22Rv1 (cell line): Measurements from ENCODE around the gene HMBS.

Experiments
- ZFX ChIP-seq: fragments of 450-650 bp; IDR thresholded peaks from 2 replicates; pipeline ENCODE4 v1.6.1; 2017; ENCODE audit warnings: antibody characterized with exemption, borderline replicate concordance
- TF ChIP-seq, protein P1 (sequence below): fragments of 450-650 bp; IDR thresholded peaks from 2 replicates; pipeline ENCODE4 v1.5.1; 2017; ENCODE audit warnings: mild to moderate bottlenecking

DNA sequence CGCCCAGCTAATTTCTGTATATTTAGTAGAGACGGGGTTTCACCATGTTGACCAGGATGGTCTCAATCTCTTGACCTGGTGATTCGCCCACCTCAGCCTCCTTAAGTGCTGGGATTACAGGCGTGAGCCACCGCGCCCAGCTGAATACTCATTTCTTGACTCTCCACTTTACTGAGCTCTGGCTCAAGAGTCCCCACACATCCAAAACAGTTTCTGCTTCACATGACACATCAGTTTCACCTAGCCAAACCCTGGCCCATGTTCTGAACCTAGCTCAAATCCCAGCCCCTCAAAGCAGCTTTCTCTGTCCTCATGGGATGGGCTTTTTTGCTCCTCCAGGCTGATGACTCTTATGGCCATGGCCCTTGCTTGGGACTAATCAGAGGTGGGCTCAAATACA lies 37.5 kb upstream of the HMBS start:
- TF ChIP-seq, protein P1, sequence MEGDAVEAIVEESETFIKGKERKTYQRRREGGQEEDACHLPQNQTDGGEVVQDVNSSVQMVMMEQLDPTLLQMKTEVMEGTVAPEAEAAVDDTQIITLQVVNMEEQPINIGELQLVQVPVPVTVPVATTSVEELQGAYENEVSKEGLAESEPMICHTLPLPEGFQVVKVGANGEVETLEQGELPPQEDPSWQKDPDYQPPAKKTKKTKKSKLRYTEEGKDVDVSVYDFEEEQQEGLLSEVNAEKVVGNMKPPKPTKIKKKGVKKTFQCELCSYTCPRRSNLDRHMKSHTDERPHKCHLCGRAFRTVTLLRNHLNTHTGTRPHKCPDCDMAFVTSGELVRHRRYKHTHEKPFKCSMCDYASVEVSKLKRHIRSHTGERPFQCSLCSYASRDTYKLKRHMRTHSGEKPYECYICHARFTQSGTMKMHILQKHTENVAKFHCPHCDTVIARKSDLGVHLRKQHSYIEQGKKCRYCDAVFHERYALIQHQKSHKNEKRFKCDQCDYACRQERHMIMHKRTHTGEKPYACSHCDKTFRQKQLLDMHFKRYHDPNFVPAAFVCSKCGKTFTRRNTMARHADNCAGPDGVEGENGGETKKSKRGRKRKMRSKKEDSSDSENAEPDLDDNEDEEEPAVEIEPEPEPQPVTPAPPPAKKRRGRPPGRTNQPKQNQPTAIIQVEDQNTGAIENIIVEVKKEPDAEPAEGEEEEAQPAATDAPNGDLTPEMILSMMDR, result no peak
- TF ChIP-seq ZFX, result no peak
